C4-2B (cell line): Measurements from ENCODE around the gene ADAM12.

Source experiments
- H3K27ac ChIP-seq: fragments of 450-650 bp; 2 replicates; pipeline ENCODE4 v1.5.1; 2017
- CTCF ChIP-seq: fragments of 450-650 bp; conservative IDR thresholded peaks from 2 replicates; pipeline ENCODE4 v1.5.1; 2017; ENCODE audit warnings: mild to moderate bottlenecking
- ZFX ChIP-seq: fragments of 450-650 bp; IDR thresholded peaks from 2 replicates; pipeline ENCODE4 v1.6.1; 2017

The ADAM12 gene

GRCh38 chr10:126123466-126123865 lies 264.8 kb downstream of the ADAM12 start:
- no peak overlapping the region for H3K27ac ChIP-seq
- no peak for TF ChIP-seq CTCF
- TF ChIP-seq ZFX: no peak

GRCh38 chr10:126122881-126123280 lies 265.4 kb downstream of the ADAM12 start:
- TF ChIP-seq CTCF (no peak), ZFX (no peak)
- H3K27ac ChIP-seq: no peak overlapping the region

GRCh38 chr10:126119599-126119998 lies 268.7 kb downstream of the ADAM12 start:
- TF ChIP-seq ZFX (no peak), CTCF (no peak)

GRCh38 chr10:126118476-126118875 lies 269.8 kb downstream of the ADAM12 start:
- no peak for TF ChIP-seq ZFX
- no peak for TF ChIP-seq CTCF
- H3K27ac ChIP-seq: no peak overlapping the region

More at GRCh38 chr10:126119599-126119998, 268.7 kb downstream of the ADAM12 start:
- no peak overlapping the region for H3K27ac ChIP-seq

- H3K27ac ChIP-seq: no peak overlapping the region
Measured at GRCh38 chr10:126117196-126117595, 271.1 kb downstream of the ADAM12 start.

GRCh38 chr10:126115886-126116285 lies 272.4 kb downstream of the ADAM12 start:
- H3K27ac ChIP-seq: no peak overlapping the region

More at GRCh38 chr10:126117196-126117595, 271.1 kb downstream of the ADAM12 start:
- no peak for TF ChIP-seq CTCF
- TF ChIP-seq ZFX: no peak

GRCh38 chr10:126114884-126115555 lies 273.3 kb downstream of the ADAM12 start:
- no peak overlapping the region for H3K27ac ChIP-seq
- TF ChIP-seq ZFX (no peak), CTCF (no peak)

More at GRCh38 chr10:126115886-126116285, 272.4 kb downstream of the ADAM12 start:
- TF ChIP-seq CTCF (no peak), ZFX (no peak)
